ENCODE results near the gene PRX.

DNA sequence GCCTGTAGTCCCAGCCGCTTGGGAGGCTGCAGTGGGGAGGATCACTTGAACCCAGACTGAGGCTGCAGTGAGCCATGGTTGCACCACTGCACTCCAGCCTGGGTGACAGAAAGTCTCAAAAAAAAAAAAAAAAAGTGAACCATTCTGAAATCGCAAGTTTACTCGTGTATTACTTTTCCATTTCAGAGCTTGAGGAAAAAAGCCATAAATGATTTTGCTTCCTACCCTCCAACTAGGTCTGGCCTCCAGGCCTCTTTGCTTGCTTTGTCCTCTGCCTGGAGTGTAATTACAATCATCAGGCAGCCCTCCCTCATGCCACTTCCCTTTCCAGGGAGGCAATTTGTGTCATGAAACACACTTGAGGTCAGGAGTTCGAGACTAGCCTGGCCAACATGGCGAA lies 43.9 kb upstream of the PRX start:
- TF ChIP-seq CTCF (IDR thresholded peaks at IDR 0.05 in 2 of 3, conservative IDR thresholded peaks at IDR 0.05 in 1 of 3; ENCODE audit: borderline replicate concordance in 1 of 3, insufficient read depth in 1 of 3, low read depth in 2 of 3, low read length in 2 of 3) (no peak), POLR2AphosphoS5 (IDR thresholded peaks at IDR 0.05; ENCODE audit: low read depth, low read length) (no peak), JUND (IDR thresholded peaks at IDR 0.05) (no peak), FOSL1 (IDR thresholded peaks at IDR 0.05; ENCODE audit: low read depth) (no peak)
